ENCODE results near the gene SGCE.

The SGCE gene

GRCh38 chr7:94658826-94659225 lies 2.9 kb upstream of the SGCE start:
- FAIRE-seq, result no peak

GRCh38 chr7:94657771-94658693 lies 2.1 kb upstream of the SGCE start:
- FAIRE-seq, result peak; percentile 65

- FAIRE-seq, result no peak
These were observed 1.2 kb upstream of the SGCE start for GRCh38 chr7:94656925-94657731.

DNA sequence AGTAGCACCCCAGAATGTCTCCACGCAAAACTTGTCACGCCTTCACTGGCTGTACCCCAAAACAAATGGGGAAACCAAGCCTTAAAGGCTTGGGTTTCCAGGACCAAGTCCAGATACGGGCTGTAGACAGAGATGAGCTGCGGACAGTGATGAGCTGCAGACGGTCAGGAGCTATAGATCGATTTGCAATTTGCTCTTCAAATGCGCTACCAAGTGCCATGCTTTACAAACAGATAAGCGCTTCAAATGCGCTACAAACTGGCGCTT lies 658 bp upstream of the SGCE start:
- no peak for FAIRE-seq

GRCh38 chr7:94655126-94655847 lies 646 bp downstream of the SGCE start:
- no peak for FAIRE-seq

GRCh38 chr7:94654783-94655125 lies 1.2 kb downstream of the SGCE start:
- FAIRE-seq, result no peak

GRCh38 chr7:94650147-94651051 lies 5.5 kb downstream of the SGCE start:
- no peak for FAIRE-seq

DNA sequence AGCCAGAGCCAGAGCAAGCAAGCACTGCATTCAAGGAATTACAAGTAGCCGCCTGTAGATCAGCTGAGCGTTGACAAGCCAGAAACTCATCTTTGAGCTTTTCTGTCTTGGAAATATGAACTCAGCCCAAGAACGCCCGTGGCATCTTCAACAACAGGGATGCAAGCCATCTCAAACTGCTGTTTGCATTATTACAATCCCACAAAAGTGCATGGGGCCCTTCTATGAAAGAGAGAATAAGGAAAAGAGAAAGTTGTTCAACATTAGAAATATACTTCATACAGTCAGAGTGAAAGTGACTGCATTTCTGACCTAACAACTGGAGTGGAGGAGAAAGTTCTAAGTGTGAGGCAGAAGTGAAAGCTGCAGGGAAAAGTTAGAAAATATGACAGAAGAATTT lies 6.5 kb downstream of the SGCE start:
- no peak for FAIRE-seq

DNA sequence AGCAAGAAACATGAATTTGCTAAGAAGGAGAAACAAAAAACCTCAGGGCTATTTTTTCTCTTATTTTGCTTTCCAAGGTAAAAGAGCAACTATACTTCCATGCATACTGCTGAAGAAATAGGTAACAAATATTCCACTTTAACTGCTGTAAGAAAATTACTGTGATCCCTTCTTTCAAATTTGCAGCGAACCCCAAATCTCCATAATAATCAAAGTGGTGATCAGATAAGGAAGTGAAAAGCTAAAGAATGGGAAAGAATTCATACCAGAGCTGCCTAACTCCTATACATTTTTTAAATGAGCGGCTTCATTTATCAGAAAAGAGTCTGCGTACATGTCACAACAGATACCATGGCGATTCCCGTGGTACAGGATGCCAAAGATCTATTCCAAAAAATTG lies 7.2 kb downstream of the SGCE start:
- no peak for FAIRE-seq

DNA sequence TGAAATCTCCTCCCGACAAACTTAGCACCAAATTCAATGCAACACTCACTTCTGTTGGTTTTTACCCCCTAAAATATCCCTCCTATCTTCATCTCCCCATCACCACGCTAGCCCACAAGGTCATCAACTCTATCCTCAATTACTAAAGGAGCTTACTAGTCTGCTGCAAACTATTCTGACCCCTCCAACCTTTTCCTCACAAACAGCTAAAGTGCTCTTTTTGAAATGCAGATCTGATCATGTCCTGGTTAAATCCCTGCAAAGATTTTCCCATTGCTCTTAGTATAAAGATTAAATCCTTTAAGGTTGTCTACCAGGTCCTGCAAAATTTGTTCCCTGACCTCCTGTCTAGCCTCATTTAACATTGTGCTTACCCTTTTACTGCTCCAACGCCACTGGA lies 8.6 kb downstream of the SGCE start:
- no peak for FAIRE-seq

GRCh38 chr7:94643771-94644545 lies 12.0 kb downstream of the SGCE start:
- no peak for FAIRE-seq

GRCh38 chr7:94642838-94643653 lies 12.9 kb downstream of the SGCE start:
- FAIRE-seq, result no peak

DNA sequence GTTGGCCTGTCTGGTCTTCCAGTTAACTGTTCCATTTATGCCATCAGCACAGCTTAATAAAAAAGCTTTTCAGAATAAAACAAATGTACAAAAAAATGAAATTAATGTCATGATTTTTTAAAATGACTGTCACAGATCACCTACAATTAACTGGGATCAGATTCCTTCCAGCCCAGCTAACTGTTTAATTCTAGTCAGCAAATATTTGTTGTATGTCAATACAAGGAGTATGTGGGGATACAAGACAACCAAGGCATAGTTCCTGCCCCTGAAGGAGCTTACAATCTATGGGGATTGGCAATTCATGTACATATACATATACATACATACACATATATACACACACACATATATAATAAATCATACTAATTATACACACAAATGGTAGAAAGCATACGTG lies 16.5 kb downstream of the SGCE start:
- no peak for FAIRE-seq

DNA sequence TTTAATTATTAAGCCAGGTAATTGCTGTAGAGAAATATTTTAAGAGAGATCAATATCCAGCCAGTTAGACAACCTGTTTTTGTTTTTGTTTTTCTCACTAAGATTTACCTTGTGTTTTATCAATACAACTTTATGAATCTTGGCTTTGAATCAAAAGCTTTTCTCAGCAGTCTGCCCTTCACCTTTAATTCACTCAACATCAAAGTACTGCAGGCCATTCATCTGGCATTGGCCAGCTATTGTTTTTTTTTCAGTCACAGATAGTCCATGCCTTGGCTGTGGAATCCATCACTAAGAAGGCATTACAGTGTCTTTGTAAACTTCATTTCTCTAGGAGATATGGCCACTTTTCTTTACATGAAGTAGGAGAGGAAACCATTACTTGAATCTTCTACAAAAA lies 20.2 kb downstream of the SGCE start:
- no peak for FAIRE-seq

DNA sequence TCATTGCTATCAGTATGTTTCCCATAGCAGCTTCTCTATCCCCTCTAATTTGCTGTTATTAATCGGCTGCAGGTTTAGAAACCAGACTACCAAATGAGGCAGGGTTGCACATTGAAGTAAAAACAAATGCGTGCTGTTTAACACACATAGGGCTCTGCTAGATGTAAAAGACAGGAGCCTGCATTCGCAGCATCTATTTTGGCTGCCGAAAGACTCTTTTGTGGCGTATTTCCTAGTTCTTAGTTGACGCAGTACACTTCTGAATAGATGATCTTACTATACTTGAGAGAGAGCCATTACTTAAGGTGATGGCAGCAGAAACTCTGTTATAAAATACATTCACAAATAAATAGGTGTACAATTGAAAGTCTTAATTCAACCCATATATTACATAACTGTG lies 21.4 kb downstream of the SGCE start:
- FAIRE-seq, result no peak

DNA sequence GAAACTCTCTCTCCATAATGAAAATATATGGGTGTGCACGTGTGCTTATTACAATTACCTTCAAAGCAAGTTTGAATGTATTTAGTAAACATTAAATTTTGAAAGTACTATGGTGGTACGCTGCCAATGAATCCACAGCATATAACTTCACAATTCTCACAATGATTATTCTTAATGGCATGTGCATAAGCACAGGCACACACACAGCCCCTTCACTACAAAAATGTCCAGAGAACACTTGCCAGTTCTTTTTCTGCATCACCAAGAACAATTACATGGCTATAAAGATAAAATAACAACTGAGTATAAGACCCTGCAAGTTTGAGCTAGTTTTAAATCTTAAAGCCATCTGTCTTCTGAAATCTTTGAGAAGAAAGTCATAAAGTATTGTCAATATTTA lies 22.2 kb downstream of the SGCE start:
- no peak for FAIRE-seq

GRCh38 chr7:94633014-94633341 lies 23.0 kb downstream of the SGCE start:
- FAIRE-seq, result no peak

DNA sequence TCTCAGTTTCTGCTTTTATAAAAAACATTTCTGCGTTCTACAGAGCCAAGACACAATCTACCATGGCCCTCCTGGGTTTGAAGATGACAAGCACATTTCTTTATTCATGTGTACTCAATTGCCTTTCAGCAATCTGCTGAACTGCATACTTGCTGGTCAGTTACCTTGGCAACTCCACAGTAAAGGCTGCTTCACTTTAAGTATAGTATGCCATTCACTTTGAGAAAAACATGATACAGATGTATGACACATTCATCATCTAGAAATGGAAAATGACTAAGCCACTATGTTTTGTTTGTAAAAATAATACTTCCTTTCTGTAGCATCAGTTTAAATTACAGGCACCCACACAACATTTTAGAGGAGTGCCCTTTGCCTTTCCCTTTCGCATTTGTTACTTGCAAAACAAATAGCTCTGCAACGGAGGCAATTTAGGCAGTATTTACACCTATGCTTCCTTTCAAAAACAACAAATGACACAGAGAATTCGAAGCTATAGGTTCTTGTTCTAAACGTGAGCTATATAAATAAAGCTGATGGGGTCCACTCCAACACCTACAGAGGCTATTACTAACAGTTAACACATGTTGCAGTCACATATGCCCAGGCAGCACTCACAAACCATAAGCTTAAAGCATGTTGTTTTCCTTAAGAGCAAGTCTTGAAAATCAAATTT lies 23.5 kb downstream of the SGCE start:
- no peak for FAIRE-seq

DNA sequence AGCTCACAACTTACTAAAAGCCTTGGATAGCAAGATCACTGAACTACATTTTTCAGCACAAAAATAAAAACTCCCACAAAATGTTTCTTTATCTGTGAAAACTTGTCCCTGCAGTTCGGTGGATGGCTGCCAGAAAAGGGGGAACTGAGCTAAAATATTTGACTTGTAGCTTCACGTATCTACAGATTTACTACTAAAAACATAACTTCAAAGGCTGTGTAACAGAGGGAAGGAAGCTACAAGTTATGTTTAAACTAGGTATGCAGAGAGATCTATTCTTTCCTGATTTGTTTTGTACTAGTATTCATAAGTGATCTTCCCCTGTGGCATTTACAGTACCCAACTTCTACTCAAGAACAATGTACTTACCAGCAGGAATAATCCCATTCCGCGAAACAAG lies 25.1 kb downstream of the SGCE start:
- FAIRE-seq, result no peak

GRCh38 chr7:94623820-94624219 lies 32.1 kb downstream of the SGCE start:
- no peak for FAIRE-seq

GRCh38 chr7:94621120-94621519 lies 34.8 kb downstream of the SGCE start:
- FAIRE-seq, result no peak

Measured in A204.1 (cell line).